Osteoblast (primary cell): ENCODE measurements around the gene GDF7. TPM values are rescaled to one million over a fixed set of nuclear protein-coding genes. Genes with fewer than 3 reads are reported as not detected.

ENCODE experiments used
- DNase-seq: peaks from one replicate; pipeline ENCODE4 v3.0.0; 2011; ENCODE audit warnings: low spot score, mixed read lengths; ENCODE audit not compliant: insufficient read length; ENCODE audit errors: missing footprints
- H2AFZ ChIP-seq: 2 replicates; pipeline ENCODE4 v1.6.0; 2011; ENCODE audit warnings: mild to moderate bottlenecking, low read length
- H3K27ac ChIP-seq: 2 replicates; pipeline ENCODE4 v1.5.1; 2011; ENCODE audit warnings: mild to moderate bottlenecking, low read depth, low read length, moderate library complexity
- H3K27me3 ChIP-seq: 2 replicates; pipeline ENCODE4 v1.6.0; 2012; ENCODE audit warnings: mild to moderate bottlenecking, control low read depth, inconsistent platforms, low read length, moderate library complexity; ENCODE audit not compliant: insufficient read depth
- H3K36me3 ChIP-seq: 2 replicates; pipeline ENCODE4 v1.5.1; 2011; ENCODE audit warnings: mild to moderate bottlenecking, low read length, control low read depth, moderate library complexity; ENCODE audit not compliant: insufficient read depth
- H3K4me1 ChIP-seq: 2 replicates; pipeline ENCODE4 v1.5.1; 2011; ENCODE audit warnings: mild to moderate bottlenecking, low read length, control low read depth, moderate library complexity; ENCODE audit not compliant: insufficient read depth
- H3K4me2 ChIP-seq: 2 replicates; pipeline ENCODE4 v1.6.0; 2011; ENCODE audit warnings: mild to moderate bottlenecking, low read length; ENCODE audit not compliant: insufficient read depth
- H3K4me3 ChIP-seq: fragments of 200-600 bp; sonication (generic); 3 replicates; pipeline ENCODE4 v1.5.1; 2012; ENCODE audit warnings: mild to moderate bottlenecking, low read length, inconsistent platforms; ENCODE audit not compliant: insufficient read depth
- H3K79me2 ChIP-seq: 2 replicates; pipeline ENCODE4 v1.6.0; 2012; ENCODE audit warnings: mild to moderate bottlenecking, low read length, control low read depth, inconsistent platforms; ENCODE audit not compliant: insufficient read depth
- H3K9me3 ChIP-seq: 2 replicates; pipeline ENCODE4 v1.5.1; 2011; ENCODE audit warnings: low read depth, low read length, control low read depth
- H4K20me1 ChIP-seq: 2 replicates; pipeline ENCODE4 v1.6.0; 2012; ENCODE audit warnings: mild to moderate bottlenecking, low read length, control low read depth; ENCODE audit not compliant: insufficient read depth
- CTCF ChIP-seq: IDR thresholded peaks from 2 replicates; pipeline ENCODE4 v1.5.1; 2011; ENCODE audit warnings: mild to moderate bottlenecking, low read depth, low read length, moderate library complexity; ENCODE audit errors: extremely low read depth
- total RNA-seq: library from RNA; depleted of rRNA; stranded (reverse); fragments of >200 nt; gene quantifications from 2 replicates; pipeline ENCODE4 v1.2.3, GENCODE V29; 2012

Gene GDF7
- total RNA-seq, 1 donor, result not detected

GRCh38 chr2:20674974-20675679 is 8.2 kb downstream of the GDF7 start:
- Histone ChIP-seq H2AFZ (peak overlapping the region; percentile 28), H3K9me3 (no peaks in the 10 kb centered on the region), H3K27me3 (peaks cover 39% of the 10 kb centered on the region), H3K27ac (no peak overlapping the region), H4K20me1 (no peaks in the 10 kb centered on the region), H3K4me3 (no peak overlapping the region), H3K4me1 (peaks cover 11% of the 10 kb centered on the region), H3K79me2 (no peaks in the 10 kb centered on the region), H3K36me3 (no peaks in the 10 kb centered on the region), H3K4me2 (peak overlapping the region; percentile 12)
- peak; percentile 99 for DNase-seq
- no peak for TF ChIP-seq CTCF

- Histone ChIP-seq H3K27me3 (peaks cover 32% of the 10 kb centered on the region), H3K27ac (no peak overlapping the region), H2AFZ (no peak overlapping the region), H3K9me3 (no peaks in the 10 kb centered on the region), H4K20me1 (no peaks in the 10 kb centered on the region), H3K4me2 (peak overlapping the region; percentile 12), H3K4me3 (no peak overlapping the region), H3K36me3 (no peaks in the 10 kb centered on the region), H3K4me1 (peaks cover 11% of the 10 kb centered on the region), H3K79me2 (no peaks in the 10 kb centered on the region)
- DNase-seq, result peak; percentile 79
- no peak for TF ChIP-seq CTCF
These were observed 8.9 kb downstream of the GDF7 start for GRCh38 chr2:20675701-20676352.

- DNase-seq, result no peak
- no peak overlapping the region for H3K27ac ChIP-seq
- H3K9me3 ChIP-seq, result no peaks in the 10 kb centered on the region
- peaks cover 11% of the 10 kb centered on the region for H3K4me1 ChIP-seq
- H3K27me3 ChIP-seq, result peaks cover 24% of the 10 kb centered on the region
- no peak overlapping the region for H3K4me3 ChIP-seq
- H3K79me2 ChIP-seq, result no peaks in the 10 kb centered on the region
- no peak overlapping the region for H2AFZ ChIP-seq
- H4K20me1 ChIP-seq, result no peaks in the 10 kb centered on the region
- no peak for TF ChIP-seq CTCF
- no peaks in the 10 kb centered on the region for H3K36me3 ChIP-seq
- H3K4me2 ChIP-seq, result no peak overlapping the region
These were observed 9.6 kb downstream of the GDF7 start for GRCh38 chr2:20676353-20677215.
